HEK293T (cell line): ENCODE data around the gene SMAGP.
"Not testable (repeated sequence)": the region's sequence is repeated elsewhere in the genome, so short reads cannot be mapped to it uniquely, and the experiment has no call there.

ENCODE experiments used
- CTCF ChIA-PET: fragments of 350-600 bp; formaldehyde crosslinking; extraction: SDS; loops from one replicate; lab custom pipeline; 2021; ENCODE audit warnings: antibody characterized with exemption, inconsistent platforms; lab: Yijun Ruan, JAX
- POLR2A ChIA-PET: fragments of 350-600 bp; formaldehyde crosslinking; extraction: SDS; loops from one replicate; lab custom pipeline; 2020; ENCODE audit warnings: antibody characterized with exemption, inconsistent platforms; lab: Yijun Ruan, JAX
- DNase-seq: peaks from one replicate; pipeline ENCODE4 v3.0.0; 2012; ENCODE audit warnings: mixed read lengths; ENCODE audit errors: extremely low spot score
- ARNT ChIP-seq: fragments of 450-650 bp; IDR thresholded peaks from 2 replicates; pipeline ENCODE4 v1.6.1; 2017; ENCODE audit warnings: mild to moderate bottlenecking
- BHLHE40 ChIP-seq: fragments of 450-650 bp; IDR thresholded peaks from 2 replicates; pipeline ENCODE4 v1.6.1; 2016; ENCODE audit warnings: mild to moderate bottlenecking, moderate library complexity, borderline replicate concordance
- CTBP1 ChIP-seq: fragments of 450-650 bp; IDR thresholded peaks from 2 replicates; pipeline ENCODE4 v1.6.1; 2016; ENCODE audit warnings: borderline replicate concordance
- ELF4 ChIP-seq: fragments of 450-650 bp; IDR thresholded peaks from 2 replicates; pipeline ENCODE4 v1.6.1; 2017; ENCODE audit warnings: antibody characterized with exemption
- FOXA1 ChIP-seq: fragments of 450-650 bp; IDR thresholded peaks from 2 replicates; pipeline ENCODE4 v1.6.1; 2016; ENCODE audit warnings: mild to moderate bottlenecking
- FOXK2 ChIP-seq: fragments of 450-650 bp; IDR thresholded peaks from 2 replicates; pipeline ENCODE4 v1.6.1; 2016; ENCODE audit warnings: mild to moderate bottlenecking
- FOXM1 ChIP-seq: fragments of 450-650 bp; IDR thresholded peaks from 2 replicates; pipeline ENCODE4 v1.6.1; 2017; ENCODE audit warnings: mild to moderate bottlenecking, borderline replicate concordance
- HDGF ChIP-seq: fragments of 450-650 bp; IDR thresholded peaks from 2 replicates; pipeline ENCODE4 v1.6.1; 2017; ENCODE audit warnings: antibody characterized with exemption, borderline replicate concordance
- L3MBTL2 ChIP-seq: fragments of 450-650 bp; conservative IDR thresholded peaks from 2 replicates; pipeline ENCODE4 v1.6.1; 2016; ENCODE audit warnings: mild to moderate bottlenecking
- LEF1 ChIP-seq: fragments of 450-650 bp; IDR thresholded peaks from 2 replicates; pipeline ENCODE4 v1.6.1; 2017; ENCODE audit warnings: mild to moderate bottlenecking, borderline replicate concordance
- NFRKB ChIP-seq: fragments of 450-650 bp; IDR thresholded peaks from 2 replicates; pipeline ENCODE4 v1.6.1; 2016; ENCODE audit warnings: mild to moderate bottlenecking, moderate library complexity
- SP1 ChIP-seq: fragments of 450-650 bp; IDR thresholded peaks from 2 replicates; pipeline ENCODE4 v1.6.1; 2017
- SUZ12 ChIP-seq: fragments of 450-650 bp; IDR thresholded peaks from 2 replicates; pipeline ENCODE4 v1.6.1; 2016; ENCODE audit warnings: mild to moderate bottlenecking
- TARDBP ChIP-seq: fragments of 450-650 bp; IDR thresholded peaks from 2 replicates; pipeline ENCODE4 v1.6.1; 2016
- ZNF384 ChIP-seq: fragments of 450-650 bp; IDR thresholded peaks from 2 replicates; pipeline ENCODE4 v1.6.1; 2016
- TF ChIP-seq, protein P1 (sequence below): fragments of 450-650 bp; IDR thresholded peaks from 2 replicates; pipeline ENCODE4 v1.6.1; 2016

SMAGP gene, protein sequence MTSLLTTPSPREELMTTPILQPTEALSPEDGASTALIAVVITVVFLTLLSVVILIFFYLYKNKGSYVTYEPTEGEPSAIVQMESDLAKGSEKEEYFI

DNA sequence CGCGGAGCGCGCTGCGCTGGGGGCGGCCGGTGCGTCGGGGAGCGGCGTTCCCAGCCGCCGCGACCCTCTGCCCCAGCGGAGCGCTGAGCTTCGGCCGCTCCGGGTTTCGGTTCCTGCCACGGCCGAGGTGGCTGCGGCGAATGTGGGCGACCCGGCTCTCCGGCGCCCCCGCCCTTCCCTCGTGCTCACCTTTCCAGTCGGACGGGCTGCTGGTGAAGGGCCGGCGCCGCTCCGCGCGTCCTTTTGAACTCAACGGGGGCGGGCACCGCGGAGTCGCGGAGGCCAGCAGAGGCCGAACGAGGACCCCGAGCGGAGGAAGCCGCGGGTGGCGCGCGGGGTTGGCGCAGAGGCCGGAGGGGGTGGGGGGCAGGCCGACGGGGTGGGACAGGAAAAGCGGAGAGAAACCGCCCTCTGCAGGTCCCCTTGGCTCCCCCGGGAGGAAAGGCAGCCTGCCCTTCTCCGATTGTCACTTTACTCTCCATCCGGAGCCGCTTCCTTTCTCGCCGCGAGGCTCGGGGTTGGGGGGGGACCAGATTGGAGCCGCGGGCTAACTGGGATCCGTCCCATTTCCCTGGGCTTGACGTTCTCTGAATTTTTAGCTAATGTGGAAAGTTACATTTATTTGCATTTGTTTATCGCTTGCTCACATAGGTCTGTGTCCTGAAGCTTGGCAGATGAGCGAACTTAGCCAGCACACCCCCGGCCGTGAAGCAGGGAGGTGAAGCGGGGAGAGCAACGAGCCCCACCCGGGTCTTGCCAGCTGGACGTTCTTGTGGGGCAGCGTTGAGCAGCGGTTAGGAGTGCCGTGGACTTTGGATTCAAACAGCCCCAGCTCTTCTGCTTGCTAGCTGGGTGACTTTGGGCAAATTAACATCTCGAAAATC is at the start of gene SMAGP:
TSS of gene SMAGP (minus strand) at position 349 of the 884 bp plus-strand sequence. CDS start 1,137 bp downstream, outside the sequence.
- TF ChIP-seq L3MBTL2 (peak; percentile 40; the same call in 1 of the 2 replicates), BHLHE40 (no peak)
- CTCF ChIA-PET = interaction anchor here (1.1 kb wide), 1 partner anchor 71 kb away, joined by 11 read pairs; no protein-coding TSS in a partner anchor
- POLR2A ChIA-PET = interaction anchor here (1.2 to 1.5 kb wide), 2 partner anchors 32 to 71 kb away, joined by 3 read pairs; partner anchors contain the start of gene DAZAP2
- peak; percentile 56 for DNase-seq

DNA sequence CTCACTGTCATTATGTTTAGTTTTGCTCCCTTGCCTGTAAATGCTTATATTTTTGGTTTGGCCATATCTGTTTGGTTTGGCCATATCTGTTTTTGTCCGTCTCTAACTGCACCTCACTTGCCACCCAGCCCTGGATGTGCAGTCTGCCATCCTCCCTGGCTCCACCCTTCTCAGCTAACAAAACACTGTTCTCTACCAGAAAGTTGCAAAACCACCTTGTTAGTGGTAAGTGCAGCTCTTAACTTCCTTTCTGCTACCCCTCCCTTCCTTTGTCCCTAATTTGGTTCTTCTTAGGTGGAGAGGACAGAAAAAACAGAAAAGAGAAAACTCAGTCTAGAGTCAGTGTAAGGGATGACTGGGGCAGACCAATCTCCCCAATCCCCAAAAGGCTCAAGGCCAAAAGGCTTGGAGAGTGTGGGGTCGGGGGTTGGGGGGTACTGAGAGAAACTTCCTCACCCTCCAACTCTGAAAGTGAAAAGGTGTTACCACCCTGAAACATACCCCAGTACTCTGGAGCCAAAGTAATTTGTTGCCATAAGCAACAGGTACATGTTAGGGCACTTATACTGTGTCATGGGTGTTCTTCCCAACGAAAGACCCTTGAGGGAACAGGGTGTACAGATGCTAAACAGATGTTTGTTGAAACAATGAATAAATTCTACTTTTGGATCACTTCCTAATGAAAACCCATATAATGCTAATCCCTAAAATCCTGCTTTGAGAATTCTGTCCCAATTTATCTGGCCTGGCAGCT is 48.8 kb upstream of the SMAGP start:
- TF ChIP-seq FOXM1 = no peak
- no peak for TF ChIP-seq NFRKB
- no peak for TF ChIP-seq SUZ12
- TF ChIP-seq SP1 = no peak
- TF ChIP-seq ELF4 = no peak
- TF ChIP-seq, protein P1, sequence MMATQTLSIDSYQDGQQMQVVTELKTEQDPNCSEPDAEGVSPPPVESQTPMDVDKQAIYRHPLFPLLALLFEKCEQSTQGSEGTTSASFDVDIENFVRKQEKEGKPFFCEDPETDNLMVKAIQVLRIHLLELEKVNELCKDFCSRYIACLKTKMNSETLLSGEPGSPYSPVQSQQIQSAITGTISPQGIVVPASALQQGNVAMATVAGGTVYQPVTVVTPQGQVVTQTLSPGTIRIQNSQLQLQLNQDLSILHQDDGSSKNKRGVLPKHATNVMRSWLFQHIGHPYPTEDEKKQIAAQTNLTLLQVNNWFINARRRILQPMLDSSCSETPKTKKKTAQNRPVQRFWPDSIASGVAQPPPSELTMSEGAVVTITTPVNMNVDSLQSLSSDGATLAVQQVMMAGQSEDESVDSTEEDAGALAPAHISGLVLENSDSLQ = no peak
- POLR2A ChIA-PET = no interaction called here
- DNase-seq = no peak
- CTCF ChIA-PET = interaction anchor here (0.6 kb wide), 1 partner anchor 125 kb away, joined by 3 read pairs; no protein-coding TSS in a partner anchor

DNA sequence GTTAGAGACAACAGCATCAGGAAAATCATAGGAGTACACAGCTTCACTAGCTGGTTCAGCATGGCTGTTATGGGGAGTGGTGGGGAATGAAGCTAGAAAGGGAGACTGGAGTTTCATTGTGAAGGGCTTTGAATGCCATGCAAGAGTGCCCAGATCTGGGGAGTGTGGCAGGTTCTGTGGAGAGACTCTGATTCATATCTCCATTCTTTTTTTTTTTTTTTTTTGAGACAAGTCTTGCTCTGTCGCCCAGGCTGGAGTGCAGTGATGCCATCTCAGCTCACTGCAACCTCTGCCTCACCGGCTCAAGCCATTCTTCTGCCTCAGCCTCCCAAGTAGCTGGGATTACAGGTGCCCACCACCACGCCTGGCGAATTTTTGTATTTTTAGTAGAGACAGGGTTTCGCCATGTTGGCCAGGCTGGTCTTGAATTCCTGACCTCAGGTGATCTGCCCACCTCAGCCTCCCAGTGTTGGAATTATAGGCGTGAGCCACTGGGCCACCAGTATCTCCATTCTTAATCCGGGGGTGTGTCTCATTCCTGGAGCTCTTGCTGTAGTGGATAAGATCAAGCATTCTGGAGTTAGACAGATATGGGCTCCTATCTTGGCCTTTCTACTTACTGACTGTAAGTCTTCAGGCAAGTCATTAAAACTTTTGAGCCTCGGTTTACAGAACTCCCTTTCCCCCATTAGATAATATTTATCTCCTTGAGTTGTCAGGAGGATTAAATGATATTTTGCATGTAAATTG is 48.0 kb upstream of the SMAGP start:
- CTCF ChIA-PET, POLR2A ChIA-PET: not testable (repeated sequence)

DNA sequence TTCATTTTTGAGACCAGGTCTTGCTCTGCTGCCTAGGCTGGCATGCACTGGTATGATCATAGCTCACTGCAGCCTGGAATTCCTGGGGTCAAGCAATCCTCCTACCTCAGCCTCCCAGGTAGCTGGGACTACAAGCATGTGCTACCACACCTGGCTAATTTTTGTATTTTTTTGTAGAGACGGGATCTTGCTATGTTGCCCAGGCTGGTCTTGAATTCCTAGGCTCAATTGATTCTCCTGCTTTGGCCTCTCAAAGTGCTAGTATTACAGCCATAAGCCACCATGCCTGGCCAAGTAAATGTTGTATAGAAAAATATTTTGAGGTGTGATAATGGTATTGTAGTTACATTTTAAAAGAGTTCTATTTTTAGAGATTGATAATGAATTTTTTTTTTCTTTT is 41.2 kb upstream of the SMAGP start:
- DNase-seq = no peak
- ChIA-PET POLR2A (no interaction called here), CTCF (no interaction called here)
- TF ChIP-seq ZNF384 = no peak
- no peak for TF ChIP-seq FOXK2

More for the DNA sequence above, 48.0 kb upstream of the SMAGP start:
- not testable (repeated sequence) for DNase-seq

DNA sequence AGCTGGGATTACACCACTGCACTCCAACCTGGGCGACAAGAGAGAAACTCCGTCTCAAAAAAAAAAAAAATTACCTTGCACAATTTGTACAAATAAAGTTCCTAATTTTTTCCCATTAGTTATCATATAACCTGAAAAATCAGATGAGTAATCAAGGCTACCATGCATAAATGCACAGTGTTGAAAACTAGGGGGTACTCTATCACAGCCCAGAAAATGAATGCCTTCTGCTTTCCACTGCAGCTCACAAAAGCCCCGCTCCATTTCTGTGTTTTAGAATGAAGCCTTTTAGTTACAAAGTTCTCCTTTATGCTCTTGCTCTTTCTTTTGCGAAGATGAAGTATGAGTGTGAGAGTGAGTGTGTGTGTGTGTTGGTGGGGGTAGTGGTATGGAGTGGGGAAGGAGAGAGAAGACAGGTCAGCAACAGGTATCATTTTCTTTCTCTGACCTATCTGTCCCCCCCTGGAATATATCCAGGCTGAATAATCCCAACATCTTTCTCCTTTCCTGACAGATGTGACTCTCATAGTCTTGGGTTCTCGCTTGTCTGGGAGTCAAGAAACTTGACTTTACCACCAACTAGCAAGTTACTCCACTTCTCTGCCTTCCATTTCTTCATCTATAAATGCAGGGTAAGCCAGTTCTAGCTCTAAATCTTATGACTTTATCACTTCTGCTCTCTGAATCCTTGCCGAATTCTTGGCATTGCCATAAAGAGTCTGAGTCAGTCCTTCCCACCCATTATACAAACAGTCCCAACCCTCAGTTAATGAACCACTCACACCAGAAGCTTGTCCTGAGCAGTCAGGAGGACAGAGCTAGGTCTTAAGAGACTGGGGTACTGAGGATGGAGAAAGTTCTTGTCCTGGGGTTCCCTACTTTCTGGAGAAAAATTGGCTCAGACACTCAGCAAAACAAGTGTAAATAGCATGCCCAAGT is 37.7 kb upstream of the SMAGP start:
- CTCF ChIA-PET = interaction anchor here (0.6 to 0.7 kb wide), 2 partner anchors 663 to 763 kb away, joined by 4 to 7 read pairs; no protein-coding TSS in a partner anchor
- no peak for DNase-seq
- POLR2A ChIA-PET = no interaction called here
- TF ChIP-seq SP1 = no peak
- TF ChIP-seq SUZ12 = no peak
- no peak for TF ChIP-seq FOXA1
- no peak for TF ChIP-seq ARNT
- TF ChIP-seq L3MBTL2 = no peak
- TF ChIP-seq TARDBP = no peak
- TF ChIP-seq ZNF384 = no peak
- no peak for TF ChIP-seq LEF1
- TF ChIP-seq ELF4 = no peak
- TF ChIP-seq CTBP1 = no peak
- no peak for TF ChIP-seq FOXM1
- TF ChIP-seq, protein P1 = no peak
- no peak for TF ChIP-seq NFRKB
- no peak for TF ChIP-seq HDGF
- TF ChIP-seq BHLHE40 = no peak
- no peak for TF ChIP-seq FOXK2

DNA sequence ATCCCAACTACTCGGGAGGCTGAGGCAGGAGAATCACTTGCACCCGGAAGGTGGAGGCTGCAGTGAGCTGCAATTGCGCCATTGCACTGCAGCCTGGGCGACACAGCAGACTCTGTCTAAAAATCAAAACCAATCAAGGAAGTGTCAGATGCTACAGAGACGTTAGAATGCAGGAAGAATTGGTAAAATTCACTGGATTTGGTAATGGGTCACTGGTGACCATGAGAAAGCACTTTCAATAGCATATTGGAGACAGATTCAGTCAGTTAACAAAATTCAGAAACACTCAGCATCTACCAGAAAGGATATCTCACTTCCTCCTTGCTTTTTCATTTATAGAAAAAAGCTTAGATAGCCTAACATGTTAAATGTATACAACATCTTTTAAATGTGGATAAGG is 36.3 kb upstream of the SMAGP start:
- no peak for DNase-seq
- CTCF ChIA-PET = no interaction called here
- POLR2A ChIA-PET = no interaction called here
- TF ChIP-seq FOXK2 = no peak
- TF ChIP-seq ZNF384 = no peak
- no peak for TF ChIP-seq BHLHE40
- no peak for TF ChIP-seq HDGF
- TF ChIP-seq L3MBTL2 = no peak
- no peak for TF ChIP-seq LEF1

DNA sequence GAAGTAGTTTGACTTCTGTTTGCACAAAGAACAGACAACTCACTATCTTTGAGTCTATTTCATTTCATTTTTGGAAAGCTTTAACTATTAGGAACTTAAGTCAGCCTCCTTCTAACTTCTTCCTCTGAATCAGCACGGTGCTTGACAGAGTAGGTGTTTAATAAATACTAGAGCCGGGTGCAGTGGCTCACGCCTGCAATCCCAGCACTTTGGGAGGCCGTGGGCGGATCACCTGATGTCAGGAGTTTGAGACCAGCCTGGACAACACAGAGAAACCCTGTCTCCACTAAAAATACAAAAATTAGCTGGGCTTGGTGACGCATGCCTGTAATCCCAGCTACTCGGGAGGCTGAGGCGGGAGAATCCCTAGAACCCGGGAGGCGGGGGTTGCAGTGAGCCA is 30.6 kb upstream of the SMAGP start:
- CTCF ChIA-PET = interaction anchor here (1.1 kb wide), 1 partner anchor 40 kb away, joined by 3 read pairs; no protein-coding TSS in a partner anchor
- POLR2A ChIA-PET, DNase-seq: not testable (repeated sequence)
